Pancreas (tissue), 10 donors: Measurements from ENCODE around the gene LRRC52. TPM values are rescaled to one million over a fixed set of nuclear protein-coding genes. Genes with fewer than 3 reads are reported as not detected.

Experiments
- ATAC-seq, 4 donors: fragments of 200-7000 bp; cut with Tn5 transposase; one replicate each; pipeline versions ENCODE4 v1.8.0 to v1.9.1; 2020; ENCODE audit warnings: mild to moderate bottlenecking in 4 of 4, moderate library complexity in 4 of 4
- DNase-seq, 6 donors: peaks; one replicate each; pipeline ENCODE4 v3.0.0-alpha.2; 2020
- FAIRE-seq: peaks from 2 replicates; lab custom pipeline; 2012; peaks lifted over from hg19 to GRCh38; lab: Jason Lieb, UNC
- H3K27ac ChIP-seq, 4 donors: fragments of 200-600 bp; sonication (generic); 1 replicate in 3 of 4; 2 replicates in 1 of 4; pipeline versions ENCODE4 v1.5.0 to v1.8.0; 2020
- H3K27me3 ChIP-seq, 4 donors: fragments of 200-600 bp; one replicate each; pipeline ENCODE4 v1.8.0; 2021
- H3K36me3 ChIP-seq, 3 donors: fragments of 200-600 bp; sonication (generic) in 1 of 3; one replicate each; pipeline versions ENCODE4 v1.5.0 to v1.8.0; 2020 to 2021
- H3K4me1 ChIP-seq, 3 donors: fragments of 200-600 bp; one replicate each; pipeline ENCODE4 v1.8.0; 2021
- H3K4me3 ChIP-seq, 4 donors: fragments of 200-600 bp; sonication (generic) in 2 of 4; one replicate each; pipeline versions ENCODE4 v1.5.0 to v1.8.0; 2020 to 2021
- H3K9me3 ChIP-seq, 4 donors: fragments of 200-600 bp; one replicate each; pipeline ENCODE4 v1.8.0; 2021
- CTCF ChIP-seq, 4 donors: fragments of 200-600 bp; sonication (generic) in 3 of 4; IDR thresholded peaks; one replicate each; pipeline versions ENCODE4 v1.5.0 to v1.8.0; 2021; ENCODE audit warnings: antibody characterized with exemption in 4 of 4
- WGBS, 2 donors: extraction: QIAGEN DNeasy Blood & Tissue Kit; methylation state at CpG; one replicate each; pipeline ENCODE4 v1.1.7; 2013; 5-methylcytosine and 5-hydroxymethylcytosine counted together
- intact Hi-C, 3 donors: fragments of 100-400 bp; cut with DNase I; formaldehyde crosslinking; loops; one replicate each; pipeline versions ENCODE4 v1.11.1 to v1.14.2; 2022
- polyA plus RNA-seq, 2 donors: library from polyadenylated mRNA; stranded (reverse); fragments of 200-250 nt; gene quantifications; one replicate each; pipeline ENCODE4 v1.2.3, GENCODE V29; 2013
- total RNA-seq, 6 donors: library from RNA; stranded (reverse); fragmentation: NEBNext Ultra II Directional in 4 of 6; extraction: Animal tissue kit (Norgen Biotek cat#: 25700) in 4 of 6; gene quantifications; one replicate each; pipeline versions ENCODE4 v1.2.1 to v1.2.4, GENCODE V29; 2021 to 2023
- donor health status: healthy with polysubstance abuse.
- donor health status: DM: no; HTN: no; CAD: no; lungs with moderate emphysema.
- donor health status: DM: no; HTN: no; CAD: no.
- donor health status: control.
- donor health status: control.
- donor health status: Bipolar disorder and iron deficiency.
- donor health status: DM: yes; HTN: yes; CAD: no.
- donor health status: DM: no; HTN: no; CAD: no.
- donor health status: DM: no; HTN: no; CAD: no.
- donor health status: DM: yes; HTN: yes; CAD: no.

LRRC52 gene
- total and polyA plus RNA-seq, 8 donors: not detected

- ATAC-seq (no peak), FAIRE-seq (no peak), DNase-seq (no peak)
- H3K4me3 ChIP-seq: no peak overlapping the region
- TF ChIP-seq CTCF (IDR thresholded peaks at IDR 0.05): no peak
- H3K36me3 ChIP-seq: no peaks in the 10 kb centered on the region
- no peaks in the 10 kb centered on the region for H3K9me3 ChIP-seq
- H3K27me3 ChIP-seq: no peaks in the 10 kb centered on the region
- intact Hi-C loops: no loop called here
- H3K4me1 ChIP-seq: no peaks in the 10 kb centered on the region
- no peak overlapping the region for H3K27ac ChIP-seq
- WGBS, 2 donors: 43 to 51% methylated on average over 6 of the region's 6 CpGs
Observed at GRCh38 chr1:165512816-165513215, 31.0 kb upstream of the LRRC52 start.

- no peak for ATAC-seq
- Histone ChIP-seq H3K4me3 (no peak overlapping the region), H3K27me3 (no peaks in the 10 kb centered on the region), H3K36me3 (no peaks in the 10 kb centered on the region), H3K4me1 (no peaks in the 10 kb centered on the region), H3K9me3 (no peaks in the 10 kb centered on the region), H3K27ac (no peak overlapping the region)
- FAIRE-seq: no peak
- no CpG with 5 or more reads among the region's 2 CpGs for WGBS, 2 donors
- intact Hi-C loops: no loop called here
- no peak for DNase-seq
- TF ChIP-seq CTCF (IDR thresholded peaks at IDR 0.05): no peak
Observed at GRCh38 chr1:165516469-165516868, 27.3 kb upstream of the LRRC52 start.

DNA sequence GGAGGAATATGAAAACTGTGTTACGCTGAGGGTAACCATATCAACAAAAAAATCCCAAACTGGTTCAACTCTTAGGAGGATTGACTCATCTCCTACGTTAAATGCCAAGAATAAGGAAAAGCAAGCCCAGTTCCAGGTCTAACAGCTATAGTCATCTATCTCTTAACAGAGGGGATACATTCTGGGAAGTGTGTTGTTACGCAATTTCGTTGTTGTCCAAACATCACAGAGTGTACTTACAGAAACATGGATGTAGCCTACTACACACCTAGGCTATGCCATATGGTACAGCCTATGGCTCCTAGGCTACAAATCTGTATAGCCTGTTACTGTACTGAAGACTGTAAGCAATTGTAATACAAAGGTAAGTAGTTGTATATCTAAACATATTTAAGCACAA lies 23.2 kb upstream of the LRRC52 start:
- H3K27me3 ChIP-seq: peaks cover 0 to 3% (median 0%) of the 10 kb centered on the region in 4 donors
- no peak overlapping the region for H3K4me3 ChIP-seq
- ATAC-seq: no peak
- TF ChIP-seq CTCF (IDR thresholded peaks at IDR 0.05): no peak
- FAIRE-seq: no peak
- H3K27ac ChIP-seq: no peak overlapping the region
- intact Hi-C loops: no loop called here
- DNase-seq: no peak
- 68 to 75% methylated on average over 4 of the region's 4 CpGs for WGBS, 2 donors
- H3K36me3 ChIP-seq: no peaks in the 10 kb centered on the region
- no peaks in the 10 kb centered on the region for H3K9me3 ChIP-seq
- no peaks in the 10 kb centered on the region for H3K4me1 ChIP-seq

- Histone ChIP-seq H3K4me1 (no peaks in the 10 kb centered on the region), H3K27me3 (peaks cover 0 to 3% (median 0%) of the 10 kb centered on the region in 4 donors), H3K36me3 (no peaks in the 10 kb centered on the region), H3K27ac (no peak overlapping the region), H3K9me3 (no peaks in the 10 kb centered on the region), H3K4me3 (no peak overlapping the region)
- TF ChIP-seq CTCF (IDR thresholded peaks at IDR 0.05): no peak
- DNase-seq (no peak), FAIRE-seq (no peak), ATAC-seq (no peak)
- WGBS, 2 donors: 38 to 52% methylated on average over 5 of the region's 5 CpGs
- intact Hi-C loops: no loop called here
Observed at GRCh38 chr1:165524639-165525285, 19.0 kb upstream of the LRRC52 start.

DNA sequence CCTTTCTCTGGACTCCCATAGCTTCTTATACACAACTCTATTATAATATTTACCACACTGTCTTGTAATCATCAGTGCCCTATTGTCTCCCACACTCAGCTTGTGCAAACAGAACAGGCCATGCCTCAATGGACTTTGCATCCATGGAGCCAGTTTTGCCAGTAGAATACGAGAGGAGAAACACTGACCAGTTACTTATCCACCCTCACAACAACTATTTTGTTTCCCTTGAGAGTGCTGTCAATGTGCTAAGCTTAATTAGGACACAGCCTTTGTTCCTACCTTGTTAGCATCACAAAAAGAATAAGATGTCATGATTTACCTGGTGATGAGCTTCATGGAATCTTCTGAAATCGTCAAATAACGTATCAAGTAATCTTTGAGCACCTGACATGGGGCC lies 18.1 kb upstream of the LRRC52 start:
- DNase-seq (no peak), FAIRE-seq (no peak), ATAC-seq (no peak)
- WGBS, 2 donors: 66 to 73% methylated on average over 3 of the region's 3 CpGs
- H3K36me3 ChIP-seq: no peaks in the 10 kb centered on the region
- no peak for TF ChIP-seq CTCF (IDR thresholded peaks at IDR 0.05)
- H3K4me3 ChIP-seq: no peak overlapping the region
- H3K27me3 ChIP-seq: peaks cover 0 to 3% (median 0%) of the 10 kb centered on the region in 4 donors
- intact Hi-C loops: no loop called here
- no peaks in the 10 kb centered on the region for H3K4me1 ChIP-seq
- H3K27ac ChIP-seq: no peak overlapping the region
- H3K9me3 ChIP-seq: no peaks in the 10 kb centered on the region
